ENCODE data around the gene DOCK11.

DOCK11 gene

DNA sequence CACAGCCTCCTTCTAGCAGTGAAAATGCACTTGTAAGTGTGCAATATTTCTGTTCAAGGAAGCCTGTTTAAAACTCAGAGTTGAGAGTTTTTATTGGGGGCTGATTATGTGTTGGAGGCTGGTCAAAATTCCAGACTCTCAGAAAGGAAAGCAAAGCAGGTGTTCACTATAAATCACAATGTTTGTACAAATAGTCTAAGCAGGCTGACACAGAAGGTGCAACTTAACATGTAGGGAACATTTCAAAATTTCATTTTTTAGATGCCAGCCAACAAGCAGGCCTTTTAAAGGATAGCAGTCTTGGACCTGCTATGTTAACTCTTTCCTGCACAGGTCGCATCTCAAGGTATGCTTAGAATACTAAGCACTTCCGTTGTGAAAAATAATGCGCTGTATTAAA, 119.5 kb downstream of the DOCK11 start:
- Mint-ChIP-seq H3K9me3 (no peaks in the 10 kb centered on the region), H3K36me3 (ENCODE audit: insufficient read depth) (peaks cover 66% of the 10 kb centered on the region), H3K4me1 (ENCODE audit: low read depth in 2 of 2) (peaks cover 3 to 16% of the 10 kb centered on the region in 2 donors), H3K27me3 (no peaks in the 10 kb centered on the region), H3K4me3 (no peak overlapping the region), H3K27ac (no peak overlapping the region)
- no peak for ATAC-seq (replicated peaks)
- DNase-seq, result no peak

DNA sequence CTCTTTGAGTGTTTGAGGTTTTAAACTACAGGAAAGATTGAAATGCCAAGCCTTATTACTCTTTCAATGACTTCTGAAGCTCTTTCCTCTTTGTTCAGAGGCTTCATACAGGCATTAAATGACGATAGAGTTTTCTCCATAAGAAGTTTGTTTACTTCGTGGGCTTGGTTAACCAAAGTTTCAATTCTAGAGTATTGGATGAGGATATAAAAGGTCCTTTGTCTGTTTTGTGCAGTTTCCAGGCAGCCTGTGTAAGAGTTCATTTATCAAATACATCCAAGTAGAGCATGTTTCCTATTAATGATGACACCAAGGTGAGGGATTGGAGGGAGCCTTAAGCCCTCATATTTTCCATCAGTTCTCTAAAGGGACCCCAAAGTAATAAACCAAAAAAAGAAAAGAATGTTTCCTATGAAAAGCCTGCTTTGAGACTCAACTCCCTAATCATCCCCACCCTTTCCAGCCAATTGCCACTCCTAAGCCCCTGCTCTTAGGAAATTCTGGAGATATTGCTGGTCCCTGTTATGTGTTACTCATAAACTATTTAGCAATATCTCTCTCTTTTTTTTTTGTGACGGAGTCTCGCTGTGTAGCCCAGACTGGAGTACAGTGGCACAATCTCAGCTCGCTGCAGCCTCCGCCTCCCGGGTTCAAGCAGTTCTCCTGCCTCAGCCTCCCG, 125.6 kb downstream of the DOCK11 start:
- Mint-ChIP-seq H3K27me3 (no peaks in the 10 kb centered on the region), H3K4me3 (no peak overlapping the region), H3K9me3 (no peaks in the 10 kb centered on the region), H3K36me3 (ENCODE audit: insufficient read depth) (peaks cover 68% of the 10 kb centered on the region), H3K4me1 (ENCODE audit: low read depth in 2 of 2) (peaks cover 0 to 3% of the 10 kb centered on the region in 2 donors), H3K27ac (no peak overlapping the region)
- ATAC-seq (replicated peaks), result no peak
- DNase-seq, result no peak

GRCh38 chrX:118623062-118623461, 127.4 kb downstream of the DOCK11 start:
- H3K4me1 Mint-ChIP-seq (ENCODE audit: low read depth in 2 of 2), result peaks cover 0 to 3% of the 10 kb centered on the region in 2 donors
- H3K4me3 Mint-ChIP-seq, result no peak overlapping the region
- H3K36me3 Mint-ChIP-seq (ENCODE audit: insufficient read depth), result peaks cover 68% of the 10 kb centered on the region
- H3K27ac Mint-ChIP-seq, result no peak overlapping the region
- H3K9me3 Mint-ChIP-seq, result no peaks in the 10 kb centered on the region
- DNase-seq, result no peak
- no peaks in the 10 kb centered on the region for H3K27me3 Mint-ChIP-seq
- no peak for ATAC-seq (replicated peaks)

- ATAC-seq (replicated peaks) (no peak), DNase-seq (no peak)
- H3K27ac Mint-ChIP-seq, result peak overlapping the region in 1 of 2 donors; percentile 17
- no peaks in the 10 kb centered on the region for H3K27me3 Mint-ChIP-seq
- no peaks in the 10 kb centered on the region for H3K9me3 Mint-ChIP-seq
- H3K36me3 Mint-ChIP-seq (ENCODE audit: insufficient read depth), result peaks cover 68% of the 10 kb centered on the region
- H3K4me3 Mint-ChIP-seq, result no peak overlapping the region
- H3K4me1 Mint-ChIP-seq (ENCODE audit: low read depth in 2 of 2), result peaks cover 0 to 3% of the 10 kb centered on the region in 2 donors
Measured at GRCh38 chrX:118626346-118626745, 130.7 kb downstream of the DOCK11 start.

GRCh38 chrX:118627084-118627758, 131.6 kb downstream of the DOCK11 start:
- Mint-ChIP-seq H3K4me3 (no peak overlapping the region), H3K36me3 (ENCODE audit: insufficient read depth) (peaks cover 75% of the 10 kb centered on the region), H3K27me3 (no peaks in the 10 kb centered on the region), H3K9me3 (no peaks in the 10 kb centered on the region), H3K27ac (peak overlapping the region in 1 of 2 donors; percentile 17), H3K4me1 (ENCODE audit: low read depth in 2 of 2) (peaks cover 0 to 3% of the 10 kb centered on the region in 2 donors)
- DNase-seq, result no peak
- ATAC-seq (replicated peaks), result no peak

DNA sequence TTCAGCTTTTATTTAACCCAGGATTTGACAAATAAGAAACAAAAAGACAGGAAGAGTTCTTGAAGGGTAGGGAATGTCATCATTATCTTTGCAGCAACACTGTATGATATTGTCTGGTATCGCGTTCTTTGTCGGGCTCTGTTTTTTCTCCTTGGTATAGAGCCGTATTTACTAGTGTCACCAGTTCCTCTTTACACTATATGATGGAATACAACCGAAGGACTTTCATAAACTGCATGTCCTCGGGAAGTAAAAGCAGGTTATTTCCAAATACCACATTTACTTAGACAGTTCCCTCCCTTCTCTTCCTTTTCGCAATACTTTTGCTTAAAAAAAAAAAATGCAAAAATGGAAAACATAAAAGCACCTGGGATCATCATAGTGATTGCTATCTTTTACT, 135.2 kb downstream of the DOCK11 start:
- no peak overlapping the region for H3K27ac Mint-ChIP-seq

GRCh38 chrX:118631586-118631985, 136.0 kb downstream of the DOCK11 start:
- no peaks in the 10 kb centered on the region for H3K9me3 Mint-ChIP-seq
- no peak for ATAC-seq (replicated peaks)
- H3K27me3 Mint-ChIP-seq, result no peaks in the 10 kb centered on the region
- H3K27ac Mint-ChIP-seq, result peak overlapping the region in 1 of 2 donors; percentile 28
- no peak for DNase-seq
- peaks cover 87% of the 10 kb centered on the region for H3K36me3 Mint-ChIP-seq (ENCODE audit: insufficient read depth)
- H3K4me1 Mint-ChIP-seq (ENCODE audit: low read depth in 2 of 2), result no peaks in the 10 kb centered on the region
- no peak overlapping the region for H3K4me3 Mint-ChIP-seq

More for the DNA sequence above, 135.2 kb downstream of the DOCK11 start:
- ATAC-seq (replicated peaks), result no peak
- Mint-ChIP-seq H3K36me3 (ENCODE audit: insufficient read depth) (peaks cover 87% of the 10 kb centered on the region), H3K4me1 (ENCODE audit: low read depth in 2 of 2) (no peaks in the 10 kb centered on the region), H3K4me3 (no peak overlapping the region), H3K9me3 (no peaks in the 10 kb centered on the region), H3K27me3 (no peaks in the 10 kb centered on the region)
- DNase-seq, result no peak

DNA sequence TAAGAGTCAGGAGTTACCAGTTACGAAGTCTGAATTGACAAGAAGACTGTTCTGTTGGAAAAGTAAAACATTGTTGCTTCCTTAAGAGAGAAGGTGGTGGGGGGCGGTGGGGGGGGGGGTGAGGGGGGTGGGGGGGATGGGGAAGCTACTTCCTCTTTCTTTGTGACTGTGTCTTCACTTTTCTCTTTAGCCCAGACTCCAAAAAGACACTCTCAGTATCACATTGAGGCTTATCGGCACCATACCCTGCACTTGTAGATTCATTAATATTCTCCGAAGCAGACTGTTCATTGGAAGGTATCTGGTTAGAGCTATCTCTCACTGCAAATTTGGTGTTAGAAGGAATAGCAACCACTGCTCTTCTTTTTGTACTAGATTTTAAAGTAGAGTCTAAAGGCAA, 137.2 kb downstream of the DOCK11 start:
- H3K4me3 Mint-ChIP-seq, result no peak overlapping the region
- no peak overlapping the region for H3K27ac Mint-ChIP-seq

DNA sequence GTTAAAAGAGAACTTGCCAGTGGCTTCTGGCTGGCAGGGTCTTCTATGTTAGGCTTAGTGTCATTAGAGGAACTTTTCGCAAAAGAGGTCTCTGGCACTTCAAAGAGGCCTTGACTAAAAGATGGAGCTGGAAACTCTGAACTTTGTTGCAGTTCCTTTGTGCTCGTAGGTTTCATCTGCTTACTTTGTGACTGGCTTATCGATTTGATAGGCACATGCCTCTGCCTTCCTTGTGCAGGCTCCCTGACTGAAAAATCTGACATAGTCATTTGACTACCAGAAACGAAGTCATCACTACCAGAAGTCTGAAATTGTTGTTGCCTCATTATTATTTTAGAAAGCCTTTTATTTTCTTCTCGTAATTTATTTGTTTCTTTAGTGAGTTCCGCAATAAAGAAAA, 137.9 kb downstream of the DOCK11 start:
- ATAC-seq (replicated peaks), result no peak
- Mint-ChIP-seq H3K4me3 (no peak overlapping the region), H3K27ac (no peak overlapping the region), H3K4me1 (ENCODE audit: low read depth in 2 of 2) (no peaks in the 10 kb centered on the region), H3K27me3 (no peaks in the 10 kb centered on the region), H3K36me3 (ENCODE audit: insufficient read depth) (peaks cover 81% of the 10 kb centered on the region), H3K9me3 (no peaks in the 10 kb centered on the region)
- DNase-seq, result no peak

More for the DNA sequence above, 137.2 kb downstream of the DOCK11 start:
- Mint-ChIP-seq H3K4me1 (ENCODE audit: low read depth in 2 of 2) (no peaks in the 10 kb centered on the region), H3K27me3 (no peaks in the 10 kb centered on the region), H3K36me3 (ENCODE audit: insufficient read depth) (peaks cover 82% of the 10 kb centered on the region), H3K9me3 (no peaks in the 10 kb centered on the region)
- no peak for DNase-seq
- ATAC-seq (replicated peaks), result no peak

GRCh38 chrX:118634336-118634735, 138.7 kb downstream of the DOCK11 start:
- Mint-ChIP-seq H3K27me3 (no peaks in the 10 kb centered on the region), H3K4me1 (ENCODE audit: low read depth in 2 of 2) (no peaks in the 10 kb centered on the region), H3K36me3 (ENCODE audit: insufficient read depth) (peaks cover 79% of the 10 kb centered on the region), H3K4me3 (no peak overlapping the region), H3K9me3 (no peaks in the 10 kb centered on the region), H3K27ac (no peak overlapping the region)
- no peak for ATAC-seq (replicated peaks)
- no peak for DNase-seq

DNA sequence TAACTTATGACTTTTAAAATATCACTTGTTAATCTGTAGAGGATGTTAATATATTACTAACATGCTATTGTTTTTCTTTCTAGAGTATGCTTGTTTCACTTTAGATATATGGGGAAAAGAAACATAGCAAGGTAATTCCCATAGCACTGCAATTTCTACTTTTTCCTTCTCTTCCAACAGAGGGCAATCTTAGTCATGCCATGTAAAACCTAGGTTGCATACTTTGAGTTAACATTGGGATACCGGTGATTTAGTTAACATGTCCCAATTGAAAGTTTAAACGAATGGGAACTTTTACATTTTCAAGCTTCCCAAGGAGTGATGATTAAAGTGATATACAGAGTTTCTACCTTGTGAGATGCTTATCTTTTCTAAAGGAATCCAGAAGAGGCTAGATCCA, 142.4 kb downstream of the DOCK11 start:
- Mint-ChIP-seq H3K27ac (no peak overlapping the region), H3K9me3 (no peaks in the 10 kb centered on the region), H3K27me3 (no peaks in the 10 kb centered on the region)

GRCh38 chrX:118644378-118644777, 148.8 kb downstream of the DOCK11 start:
- H3K4me3 Mint-ChIP-seq, result no peak overlapping the region
- ATAC-seq (replicated peaks) (no peak), DNase-seq (no peak)
- no peaks in the 10 kb centered on the region for H3K27me3 Mint-ChIP-seq
- peak overlapping the region in 1 of 2 donors; percentile 80 for H3K27ac Mint-ChIP-seq
- H3K36me3 Mint-ChIP-seq (ENCODE audit: insufficient read depth), result peaks cover 37% of the 10 kb centered on the region
- peaks cover 5 to 13% of the 10 kb centered on the region in 2 donors for H3K4me1 Mint-ChIP-seq (ENCODE audit: low read depth in 2 of 2)
- H3K9me3 Mint-ChIP-seq, result no peaks in the 10 kb centered on the region

More for the DNA sequence above, 142.4 kb downstream of the DOCK11 start:
- H3K4me3 Mint-ChIP-seq, result no peak overlapping the region
- no peaks in the 10 kb centered on the region for H3K4me1 Mint-ChIP-seq (ENCODE audit: low read depth in 2 of 2)
- ATAC-seq (replicated peaks), result no peak
- DNase-seq, result no peak
- H3K36me3 Mint-ChIP-seq (ENCODE audit: insufficient read depth), result peaks cover 67% of the 10 kb centered on the region

GRCh38 chrX:118652717-118653116, 157.1 kb downstream of the DOCK11 start:
- no peak overlapping the region for H3K4me3 Mint-ChIP-seq
- H3K27me3 Mint-ChIP-seq, result no peaks in the 10 kb centered on the region
- peak overlapping the region in 1 of 2 donors; percentile 35 for H3K27ac Mint-ChIP-seq
- peaks cover 60% of the 10 kb centered on the region for H3K36me3 Mint-ChIP-seq (ENCODE audit: insufficient read depth)
- H3K9me3 Mint-ChIP-seq, result no peaks in the 10 kb centered on the region
- H3K4me1 Mint-ChIP-seq (ENCODE audit: low read depth in 2 of 2), result peaks cover 0 to 7% of the 10 kb centered on the region in 2 donors
- ATAC-seq (replicated peaks) (no peak), DNase-seq (no peak)

DNA sequence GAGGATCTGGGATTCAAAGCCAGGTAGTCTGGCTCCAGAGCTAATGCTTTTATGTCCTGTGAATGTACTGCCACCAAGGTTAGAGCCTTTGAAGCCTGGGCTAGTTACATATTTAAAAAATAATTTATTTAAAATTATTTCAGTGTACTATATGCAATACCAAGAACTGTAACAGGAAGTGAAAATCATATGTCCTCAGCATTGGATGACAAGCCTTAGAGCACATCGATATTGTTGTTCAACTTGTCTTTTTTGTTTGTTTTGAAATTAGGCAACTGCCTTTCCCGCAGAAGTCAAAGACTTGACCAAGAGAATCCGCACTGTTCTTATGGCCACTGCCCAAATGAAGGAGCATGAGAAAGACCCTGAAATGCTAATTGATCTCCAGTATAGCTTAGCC, 158.7 kb downstream of the DOCK11 start:
- no peak overlapping the region for H3K27ac Mint-ChIP-seq
- DNase-seq (no peak), ATAC-seq (replicated peaks) (no peak)
- H3K9me3 Mint-ChIP-seq, result no peaks in the 10 kb centered on the region
- H3K4me1 Mint-ChIP-seq (ENCODE audit: low read depth in 2 of 2), result peaks cover 0 to 4% of the 10 kb centered on the region in 2 donors
- H3K4me3 Mint-ChIP-seq, result no peak overlapping the region
- H3K36me3 Mint-ChIP-seq (ENCODE audit: insufficient read depth), result peaks cover 60% of the 10 kb centered on the region
- H3K27me3 Mint-ChIP-seq, result no peaks in the 10 kb centered on the region

Data from effector memory CD8-positive, alpha-beta T cell (primary cell).